ENCODE results near the gene DAZL.

DNA sequence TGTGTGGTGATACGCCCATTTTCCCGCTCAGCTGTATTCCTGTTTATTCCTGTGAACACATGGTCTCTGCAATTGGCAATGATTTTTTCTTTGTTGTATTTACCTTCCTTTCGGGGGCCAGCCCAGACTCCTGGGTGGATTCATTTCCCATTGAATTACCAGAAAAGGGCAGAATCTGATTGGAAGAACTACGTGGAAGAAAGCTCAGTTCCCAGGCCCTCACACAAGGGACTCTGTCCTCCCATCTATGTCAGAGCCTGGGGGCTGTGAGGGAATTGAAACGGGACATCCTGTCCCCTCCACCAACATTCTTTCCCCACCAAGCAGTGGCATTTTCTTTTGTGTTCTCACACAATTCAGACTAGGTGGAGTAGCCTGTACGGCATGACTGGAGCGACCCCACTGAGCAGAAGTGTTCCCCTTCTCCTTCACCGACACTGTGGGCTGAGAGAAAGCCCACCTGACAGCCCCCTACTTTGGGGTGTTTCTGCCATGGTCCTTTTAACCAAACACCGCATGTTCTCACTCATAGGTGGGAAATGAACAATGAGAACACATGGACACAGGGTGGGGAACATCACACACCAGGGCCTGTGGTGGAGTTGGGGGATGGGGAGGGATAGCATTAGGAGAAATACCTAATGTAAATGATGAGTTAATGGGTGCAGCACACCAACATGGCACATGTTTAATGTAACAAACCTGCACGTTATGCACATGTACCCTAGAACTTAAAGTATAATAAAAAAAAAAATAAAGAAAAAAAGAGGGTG is 59.6 kb downstream of the DAZL start:
- TF ChIP-seq, protein P1, sequence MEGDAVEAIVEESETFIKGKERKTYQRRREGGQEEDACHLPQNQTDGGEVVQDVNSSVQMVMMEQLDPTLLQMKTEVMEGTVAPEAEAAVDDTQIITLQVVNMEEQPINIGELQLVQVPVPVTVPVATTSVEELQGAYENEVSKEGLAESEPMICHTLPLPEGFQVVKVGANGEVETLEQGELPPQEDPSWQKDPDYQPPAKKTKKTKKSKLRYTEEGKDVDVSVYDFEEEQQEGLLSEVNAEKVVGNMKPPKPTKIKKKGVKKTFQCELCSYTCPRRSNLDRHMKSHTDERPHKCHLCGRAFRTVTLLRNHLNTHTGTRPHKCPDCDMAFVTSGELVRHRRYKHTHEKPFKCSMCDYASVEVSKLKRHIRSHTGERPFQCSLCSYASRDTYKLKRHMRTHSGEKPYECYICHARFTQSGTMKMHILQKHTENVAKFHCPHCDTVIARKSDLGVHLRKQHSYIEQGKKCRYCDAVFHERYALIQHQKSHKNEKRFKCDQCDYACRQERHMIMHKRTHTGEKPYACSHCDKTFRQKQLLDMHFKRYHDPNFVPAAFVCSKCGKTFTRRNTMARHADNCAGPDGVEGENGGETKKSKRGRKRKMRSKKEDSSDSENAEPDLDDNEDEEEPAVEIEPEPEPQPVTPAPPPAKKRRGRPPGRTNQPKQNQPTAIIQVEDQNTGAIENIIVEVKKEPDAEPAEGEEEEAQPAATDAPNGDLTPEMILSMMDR (IDR thresholded peaks at IDR 0.05; ENCODE audit: low read depth, low read length, poor library complexity, severe bottlenecking), result no peak
- TF ChIP-seq EZH2phosphoT487 (IDR thresholded peaks at IDR 0.05; ENCODE audit: borderline replicate concordance, low read length), result no peak
